Measurements from ENCODE around the gene BBLN.

DNA sequence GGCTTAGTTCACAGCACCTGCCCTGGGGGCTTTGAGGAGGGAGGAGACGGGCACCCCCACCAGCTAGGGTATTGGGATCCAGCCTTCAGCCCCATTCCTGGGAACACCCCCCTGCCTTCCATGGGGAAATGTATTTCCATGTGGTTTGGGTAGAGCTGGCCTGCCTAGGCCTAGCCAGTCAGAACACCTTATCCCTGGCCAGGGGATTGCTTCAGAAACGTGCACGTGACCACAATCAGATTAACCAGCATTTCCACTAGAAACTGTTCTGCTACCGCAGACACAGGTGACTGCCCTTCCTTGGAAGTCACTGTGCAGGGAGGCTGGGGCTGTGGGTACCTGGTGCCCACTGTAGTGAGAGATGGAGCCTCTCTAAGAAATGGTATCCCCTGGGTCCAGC, 14.0 kb downstream of the BBLN start:
- TF ChIP-seq POLR2AphosphoS5 (IDR thresholded peaks at IDR 0.05; ENCODE audit: low read depth, low read length): no peak
- TF ChIP-seq, protein P1, sequence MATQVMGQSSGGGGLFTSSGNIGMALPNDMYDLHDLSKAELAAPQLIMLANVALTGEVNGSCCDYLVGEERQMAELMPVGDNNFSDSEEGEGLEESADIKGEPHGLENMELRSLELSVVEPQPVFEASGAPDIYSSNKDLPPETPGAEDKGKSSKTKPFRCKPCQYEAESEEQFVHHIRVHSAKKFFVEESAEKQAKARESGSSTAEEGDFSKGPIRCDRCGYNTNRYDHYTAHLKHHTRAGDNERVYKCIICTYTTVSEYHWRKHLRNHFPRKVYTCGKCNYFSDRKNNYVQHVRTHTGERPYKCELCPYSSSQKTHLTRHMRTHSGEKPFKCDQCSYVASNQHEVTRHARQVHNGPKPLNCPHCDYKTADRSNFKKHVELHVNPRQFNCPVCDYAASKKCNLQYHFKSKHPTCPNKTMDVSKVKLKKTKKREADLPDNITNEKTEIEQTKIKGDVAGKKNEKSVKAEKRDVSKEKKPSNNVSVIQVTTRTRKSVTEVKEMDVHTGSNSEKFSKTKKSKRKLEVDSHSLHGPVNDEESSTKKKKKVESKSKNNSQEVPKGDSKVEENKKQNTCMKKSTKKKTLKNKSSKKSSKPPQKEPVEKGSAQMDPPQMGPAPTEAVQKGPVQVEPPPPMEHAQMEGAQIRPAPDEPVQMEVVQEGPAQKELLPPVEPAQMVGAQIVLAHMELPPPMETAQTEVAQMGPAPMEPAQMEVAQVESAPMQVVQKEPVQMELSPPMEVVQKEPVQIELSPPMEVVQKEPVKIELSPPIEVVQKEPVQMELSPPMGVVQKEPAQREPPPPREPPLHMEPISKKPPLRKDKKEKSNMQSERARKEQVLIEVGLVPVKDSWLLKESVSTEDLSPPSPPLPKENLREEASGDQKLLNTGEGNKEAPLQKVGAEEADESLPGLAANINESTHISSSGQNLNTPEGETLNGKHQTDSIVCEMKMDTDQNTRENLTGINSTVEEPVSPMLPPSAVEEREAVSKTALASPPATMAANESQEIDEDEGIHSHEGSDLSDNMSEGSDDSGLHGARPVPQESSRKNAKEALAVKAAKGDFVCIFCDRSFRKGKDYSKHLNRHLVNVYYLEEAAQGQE (IDR thresholded peaks at IDR 0.05; ENCODE audit: insufficient read depth in 1 of 2, low read depth in 2 of 2, low read length in 2 of 2): no peak
- no peak for TF ChIP-seq SIN3A (IDR thresholded peaks at IDR 0.05; ENCODE audit: borderline replicate concordance, insufficient read depth, low read length)

All from PFSK-1 (cell line).